Mammary epithelial cell (primary cell): ENCODE data around the gene EIF2S3.

Source experiments
- EZH2 ChIP-seq: IDR thresholded peaks from 2 replicates; pipeline ENCODE4 v1.6.1; 2012; ENCODE audit warnings: low read length, inconsistent platforms, borderline replicate concordance
- TF ChIP-seq, protein P1 (sequence below), 2 donors: IDR thresholded peaks in 1 of 2; conservative IDR thresholded peaks in 1 of 2; 2 replicates each; pipeline ENCODE4 v1.5.1; 2011 to 2012; ENCODE audit warnings: inconsistent platforms in 2 of 2, low read length in 2 of 2, mild to moderate bottlenecking in 2 of 2, control low read depth in 1 of 2, low read depth in 1 of 2; ENCODE audit not compliant: insufficient read depth in 1 of 2; ENCODE audit errors: extremely low read depth in 1 of 2

DNA sequence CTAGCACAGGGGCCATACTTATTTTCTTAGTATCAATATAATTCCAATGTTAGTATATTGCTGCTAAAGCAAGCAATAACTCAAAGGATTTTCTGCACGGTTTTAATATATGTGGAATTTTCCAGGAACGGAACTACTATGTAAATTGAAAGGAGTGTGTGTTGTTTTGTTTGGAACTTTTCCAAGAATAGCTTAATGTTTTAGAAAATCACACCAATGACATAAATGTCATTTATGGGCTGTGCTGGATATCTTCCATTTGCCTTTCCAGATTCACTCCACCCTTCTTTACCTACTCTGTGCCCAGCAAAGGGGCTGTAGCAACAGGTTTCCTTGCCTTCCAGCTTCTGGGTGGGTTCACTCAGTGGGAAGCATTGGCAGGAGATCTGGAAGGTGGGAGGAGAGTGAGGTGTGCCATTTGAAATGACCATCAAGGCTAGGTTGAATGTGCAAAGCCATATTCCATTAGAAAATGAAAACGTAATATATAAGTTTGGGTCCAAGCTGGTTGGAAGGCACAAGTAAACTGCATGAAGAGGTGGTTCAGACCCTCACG lies 69.6 kb downstream of the EIF2S3 start:
- TF ChIP-seq, protein P1, sequence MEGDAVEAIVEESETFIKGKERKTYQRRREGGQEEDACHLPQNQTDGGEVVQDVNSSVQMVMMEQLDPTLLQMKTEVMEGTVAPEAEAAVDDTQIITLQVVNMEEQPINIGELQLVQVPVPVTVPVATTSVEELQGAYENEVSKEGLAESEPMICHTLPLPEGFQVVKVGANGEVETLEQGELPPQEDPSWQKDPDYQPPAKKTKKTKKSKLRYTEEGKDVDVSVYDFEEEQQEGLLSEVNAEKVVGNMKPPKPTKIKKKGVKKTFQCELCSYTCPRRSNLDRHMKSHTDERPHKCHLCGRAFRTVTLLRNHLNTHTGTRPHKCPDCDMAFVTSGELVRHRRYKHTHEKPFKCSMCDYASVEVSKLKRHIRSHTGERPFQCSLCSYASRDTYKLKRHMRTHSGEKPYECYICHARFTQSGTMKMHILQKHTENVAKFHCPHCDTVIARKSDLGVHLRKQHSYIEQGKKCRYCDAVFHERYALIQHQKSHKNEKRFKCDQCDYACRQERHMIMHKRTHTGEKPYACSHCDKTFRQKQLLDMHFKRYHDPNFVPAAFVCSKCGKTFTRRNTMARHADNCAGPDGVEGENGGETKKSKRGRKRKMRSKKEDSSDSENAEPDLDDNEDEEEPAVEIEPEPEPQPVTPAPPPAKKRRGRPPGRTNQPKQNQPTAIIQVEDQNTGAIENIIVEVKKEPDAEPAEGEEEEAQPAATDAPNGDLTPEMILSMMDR (conservative IDR thresholded peaks at IDR 0.05 in 1 of 2, IDR thresholded peaks at IDR 0.05 in 1 of 2; ENCODE audit: extremely low read depth in 1 of 2, insufficient read depth in 1 of 2, low read depth in 1 of 2, low read length in 2 of 2) = no peak
- TF ChIP-seq EZH2 = no peak
